Osteoblast (primary cell): ENCODE results near the gene PSD. TPM values are rescaled to one million over a fixed set of nuclear protein-coding genes. Genes with fewer than 3 reads are reported as not detected.
A peak's percentile ranks its signal among the peaks of the same experiment; 100 is the strongest.

Source experiments
- DNase-seq: peaks from one replicate; pipeline ENCODE4 v3.0.0; 2011; ENCODE audit warnings: low spot score, mixed read lengths; ENCODE audit not compliant: insufficient read length; ENCODE audit errors: missing footprints
- H2AFZ ChIP-seq: 2 replicates; pipeline ENCODE4 v1.6.0; 2011; ENCODE audit warnings: mild to moderate bottlenecking, low read length
- H3K27ac ChIP-seq: 2 replicates; pipeline ENCODE4 v1.5.1; 2011; ENCODE audit warnings: mild to moderate bottlenecking, low read depth, low read length, moderate library complexity
- H3K27me3 ChIP-seq: 2 replicates; pipeline ENCODE4 v1.6.0; 2012; ENCODE audit warnings: mild to moderate bottlenecking, control low read depth, inconsistent platforms, low read length, moderate library complexity; ENCODE audit not compliant: insufficient read depth
- H3K36me3 ChIP-seq: 2 replicates; pipeline ENCODE4 v1.5.1; 2011; ENCODE audit warnings: mild to moderate bottlenecking, low read length, control low read depth, moderate library complexity; ENCODE audit not compliant: insufficient read depth
- H3K4me1 ChIP-seq: 2 replicates; pipeline ENCODE4 v1.5.1; 2011; ENCODE audit warnings: mild to moderate bottlenecking, low read length, control low read depth, moderate library complexity; ENCODE audit not compliant: insufficient read depth
- H3K4me2 ChIP-seq: 2 replicates; pipeline ENCODE4 v1.6.0; 2011; ENCODE audit warnings: mild to moderate bottlenecking, low read length; ENCODE audit not compliant: insufficient read depth
- H3K4me3 ChIP-seq: fragments of 200-600 bp; sonication (generic); 3 replicates; pipeline ENCODE4 v1.5.1; 2012; ENCODE audit warnings: mild to moderate bottlenecking, low read length, inconsistent platforms; ENCODE audit not compliant: insufficient read depth
- H3K79me2 ChIP-seq: 2 replicates; pipeline ENCODE4 v1.6.0; 2012; ENCODE audit warnings: mild to moderate bottlenecking, low read length, control low read depth, inconsistent platforms; ENCODE audit not compliant: insufficient read depth
- H3K9me3 ChIP-seq: 2 replicates; pipeline ENCODE4 v1.5.1; 2011; ENCODE audit warnings: low read depth, low read length, control low read depth
- H4K20me1 ChIP-seq: 2 replicates; pipeline ENCODE4 v1.6.0; 2012; ENCODE audit warnings: mild to moderate bottlenecking, low read length, control low read depth; ENCODE audit not compliant: insufficient read depth
- total RNA-seq: library from RNA; depleted of rRNA; stranded (reverse); fragments of >200 nt; gene quantifications from 2 replicates; pipeline ENCODE4 v1.2.3, GENCODE V29; 2012
- TF ChIP-seq, protein P1 (sequence below): IDR thresholded peaks from 2 replicates; pipeline ENCODE4 v1.5.1; 2011; ENCODE audit warnings: mild to moderate bottlenecking, low read depth, low read length, moderate library complexity; ENCODE audit errors: extremely low read depth

PSD gene
- total RNA-seq, 1 donor = 0.72 TPM

DNA sequence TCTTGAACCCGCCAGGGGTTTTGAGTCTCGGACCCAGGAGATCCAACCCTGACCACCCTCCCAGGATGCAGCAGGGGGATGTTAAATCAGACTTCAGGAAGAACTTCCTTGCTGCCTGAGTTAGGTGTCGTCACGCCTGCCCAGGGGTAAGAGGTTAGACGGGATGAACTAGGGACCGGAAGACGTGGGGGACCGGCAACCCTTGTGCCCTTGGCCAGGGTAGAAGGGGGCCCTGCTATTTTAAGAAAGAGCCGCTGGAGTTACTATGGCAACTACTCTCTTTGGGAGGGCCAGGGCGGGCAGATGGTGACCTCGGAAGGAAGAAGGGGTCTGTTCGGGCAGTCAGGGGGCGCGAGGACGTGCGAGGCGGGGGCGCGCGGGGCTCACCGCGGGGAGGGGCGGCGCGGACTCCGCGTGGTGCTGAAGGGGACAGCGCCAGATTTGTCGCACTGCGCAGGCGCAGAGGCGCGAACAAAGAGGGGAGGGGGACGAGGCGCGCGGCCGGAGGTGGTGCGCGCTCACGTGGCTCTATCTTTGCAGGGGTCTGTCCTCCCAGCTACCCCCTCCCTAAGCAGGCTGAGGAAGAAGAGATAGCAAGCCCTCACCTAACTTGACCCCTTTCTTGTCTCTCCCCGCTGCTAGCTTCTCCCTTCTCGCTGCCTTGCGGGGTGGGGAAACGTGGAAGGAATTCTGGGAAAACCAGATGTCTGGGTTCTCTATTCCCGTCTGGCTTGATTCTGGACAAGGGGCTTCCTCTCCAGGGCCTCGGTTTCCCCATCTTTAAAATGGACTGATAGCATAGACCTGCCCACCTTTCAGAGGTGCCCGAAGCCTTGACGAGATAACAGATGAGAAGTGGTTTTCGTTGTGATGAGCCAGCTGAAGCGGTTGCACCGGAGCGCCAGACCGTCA lies 940 bp upstream of the PSD start:
- Histone ChIP-seq H3K79me2 (peaks cover 8% of the 10 kb centered on the region), H3K4me2 (peak overlapping the region; percentile 89), H3K27me3 (peaks cover 26% of the 10 kb centered on the region), H3K4me1 (peaks cover 20% of the 10 kb centered on the region), H3K27ac (no peak overlapping the region), H2AFZ (peak overlapping the region; percentile 6), H4K20me1 (peaks cover 5% of the 10 kb centered on the region), H3K4me3 (peak overlapping the region; percentile 78), H3K36me3 (peaks cover 10% of the 10 kb centered on the region), H3K9me3 (no peaks in the 10 kb centered on the region)
- TF ChIP-seq, protein P1, sequence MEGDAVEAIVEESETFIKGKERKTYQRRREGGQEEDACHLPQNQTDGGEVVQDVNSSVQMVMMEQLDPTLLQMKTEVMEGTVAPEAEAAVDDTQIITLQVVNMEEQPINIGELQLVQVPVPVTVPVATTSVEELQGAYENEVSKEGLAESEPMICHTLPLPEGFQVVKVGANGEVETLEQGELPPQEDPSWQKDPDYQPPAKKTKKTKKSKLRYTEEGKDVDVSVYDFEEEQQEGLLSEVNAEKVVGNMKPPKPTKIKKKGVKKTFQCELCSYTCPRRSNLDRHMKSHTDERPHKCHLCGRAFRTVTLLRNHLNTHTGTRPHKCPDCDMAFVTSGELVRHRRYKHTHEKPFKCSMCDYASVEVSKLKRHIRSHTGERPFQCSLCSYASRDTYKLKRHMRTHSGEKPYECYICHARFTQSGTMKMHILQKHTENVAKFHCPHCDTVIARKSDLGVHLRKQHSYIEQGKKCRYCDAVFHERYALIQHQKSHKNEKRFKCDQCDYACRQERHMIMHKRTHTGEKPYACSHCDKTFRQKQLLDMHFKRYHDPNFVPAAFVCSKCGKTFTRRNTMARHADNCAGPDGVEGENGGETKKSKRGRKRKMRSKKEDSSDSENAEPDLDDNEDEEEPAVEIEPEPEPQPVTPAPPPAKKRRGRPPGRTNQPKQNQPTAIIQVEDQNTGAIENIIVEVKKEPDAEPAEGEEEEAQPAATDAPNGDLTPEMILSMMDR = no peak
- DNase-seq = peak; percentile 94

DNA sequence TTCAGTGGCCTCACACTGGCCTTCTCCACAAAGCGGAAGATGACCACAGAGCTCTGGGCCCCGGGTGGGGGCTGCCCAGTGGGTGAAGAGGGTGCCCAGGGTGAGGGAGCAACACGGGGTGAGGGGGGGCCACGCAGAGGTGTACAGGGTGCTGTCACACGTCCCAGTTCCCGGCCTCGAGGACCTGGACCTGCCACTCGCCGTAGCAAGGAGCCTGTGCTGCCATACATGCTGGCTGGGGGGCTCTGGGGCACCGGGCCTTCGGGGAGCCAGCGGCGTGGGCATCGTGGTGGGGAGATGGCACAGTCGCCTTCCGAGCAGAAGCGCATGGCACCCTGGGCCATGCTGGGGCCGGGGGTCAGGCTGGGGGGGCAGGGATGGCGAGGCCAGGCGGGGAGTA lies 1.9 kb downstream of the PSD start:
- TF ChIP-seq, protein P1 = no peak
- H2AFZ ChIP-seq = no peak overlapping the region

DNA sequence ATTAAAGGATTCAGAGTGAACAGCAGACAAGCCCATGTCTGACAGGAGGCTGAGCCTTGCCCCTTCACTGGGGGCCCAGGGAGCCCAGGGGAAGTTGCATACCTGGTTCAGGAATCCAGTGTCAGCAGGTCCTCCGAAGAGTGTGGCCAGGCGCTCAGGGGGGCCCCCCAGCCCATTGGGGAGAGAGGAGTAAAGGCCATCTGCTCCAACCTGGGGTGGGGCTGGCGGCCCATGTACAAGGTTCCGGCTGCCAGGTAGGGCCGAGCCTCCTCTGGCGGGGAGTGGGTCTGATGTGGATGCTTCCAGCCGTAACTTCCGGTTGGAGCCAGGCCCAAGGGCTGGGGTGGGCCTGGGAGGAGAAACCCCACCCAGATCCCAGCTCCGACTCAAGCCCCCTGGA lies 2.3 kb downstream of the PSD start:
- Histone ChIP-seq H3K79me2 (no peaks in the 10 kb centered on the region), H3K27me3 (peaks cover 48% of the 10 kb centered on the region)
- TF ChIP-seq, protein P1 = no peak

More for the DNA sequence above, 1.9 kb downstream of the PSD start:
- no peak overlapping the region for H3K4me3 ChIP-seq
- peak; percentile 65 for DNase-seq
- H4K20me1 ChIP-seq = no peaks in the 10 kb centered on the region
- H3K9me3 ChIP-seq = no peaks in the 10 kb centered on the region
- H3K27ac ChIP-seq = no peak overlapping the region
- H3K4me2 ChIP-seq = no peak overlapping the region
- peaks cover 44% of the 10 kb centered on the region for H3K27me3 ChIP-seq
- H3K4me1 ChIP-seq = peaks cover 14% of the 10 kb centered on the region
- no peaks in the 10 kb centered on the region for H3K36me3 ChIP-seq
- H3K79me2 ChIP-seq = peaks cover 4% of the 10 kb centered on the region

DNA sequence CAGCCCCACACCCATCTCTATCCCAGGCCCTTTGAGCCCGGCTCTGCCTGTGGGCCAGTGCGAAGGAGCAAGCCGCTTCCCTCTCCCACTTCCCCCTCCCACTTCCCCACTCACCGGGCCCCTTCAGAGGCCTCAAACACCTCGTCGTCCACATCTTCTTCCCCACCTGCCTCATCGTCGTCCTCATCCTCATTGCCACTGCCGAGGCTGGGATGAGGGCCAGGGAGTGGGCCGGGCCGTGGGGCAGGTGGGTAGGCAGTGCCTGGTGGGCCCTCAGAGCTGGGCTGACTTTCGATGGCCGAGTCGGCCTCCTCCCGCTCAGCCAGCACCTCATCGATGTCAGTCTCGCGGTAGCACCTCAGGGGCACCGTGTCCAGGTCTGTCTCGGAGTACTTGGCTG lies 3.8 kb downstream of the PSD start:
- TF ChIP-seq, protein P1 = no peak
- Histone ChIP-seq H3K79me2 (no peaks in the 10 kb centered on the region), H3K27me3 (peaks cover 63% of the 10 kb centered on the region), H3K9me3 (no peaks in the 10 kb centered on the region), H4K20me1 (no peaks in the 10 kb centered on the region), H3K27ac (no peak overlapping the region), H2AFZ (no peak overlapping the region), H3K4me2 (no peak overlapping the region), H3K4me1 (peaks cover 5% of the 10 kb centered on the region), H3K4me3 (no peak overlapping the region), H3K36me3 (no peaks in the 10 kb centered on the region)
- DNase-seq = no peak

More for the DNA sequence above, 2.3 kb downstream of the PSD start:
- Histone ChIP-seq H2AFZ (no peak overlapping the region), H3K27ac (no peak overlapping the region), H3K9me3 (no peaks in the 10 kb centered on the region), H3K4me1 (peaks cover 13% of the 10 kb centered on the region), H4K20me1 (no peaks in the 10 kb centered on the region), H3K4me2 (no peak overlapping the region), H3K36me3 (no peaks in the 10 kb centered on the region), H3K4me3 (no peak overlapping the region)
- no peak for DNase-seq
